ENCODE measurements around the gene ERFE. TPM values are rescaled to one million over a fixed set of nuclear protein-coding genes. Genes with fewer than 3 reads are reported as not detected.

ERFE gene
- total and polyA plus RNA-seq, 9 of the 15 experiments (the other 6 are each of a cell fraction or from before 2014, with no cell fraction given): 0.55 to 8.2 (median 3.7) TPM

- peaks cover 5 to 49% of the 10 kb centered on the region in 2 experiments; a peak in 4 of 5 replicates for H3K27me3 ChIP-seq (ENCODE audit: control insufficient read depth in 2 of 2, insufficient read depth in 2 of 2, low read length in 2 of 2)
- no peak overlapping the region for H3K27ac ChIP-seq (ENCODE audit: extremely low read depth, low read depth, low read length)
- no peak for DNase-seq (ENCODE audit: extremely low read depth in 1 of 4, low spot score in 3 of 4)
- H3K79me2 ChIP-seq (ENCODE audit: control insufficient read depth, insufficient read depth, low read length): no peaks in the 10 kb centered on the region
- no peak overlapping the region for H3K4me3 ChIP-seq
- H3K4me2 ChIP-seq (ENCODE audit: insufficient read depth, low read length): no peak overlapping the region
- no peak overlapping the region for H3K9ac ChIP-seq (ENCODE audit: insufficient read depth in 1 of 2, low read depth in 2 of 2, low read length in 2 of 2)
- intact Hi-C loops (cut with micrococcal nuclease) (loop anchor here (10.0 kb wide), 1 partner anchor 279 kb away; the partner anchor contains the start of gene RAMP1), in situ Hi-C loops (cut with MboI) (no loop called here)
- H3K36me3 ChIP-seq (ENCODE audit: control insufficient read depth, insufficient read depth, low read length): no peaks in the 10 kb centered on the region
- no TSS peak for BruUV-seq (replicated peaks)
- peaks cover 3 to 48% of the 10 kb centered on the region in 2 experiments; a peak in 3 of 5 replicates for H3K4me1 ChIP-seq (replicated peaks in 1 of 2; ENCODE audit: control insufficient read depth in 2 of 2, insufficient read depth in 2 of 2, low read length in 2 of 2)
- TF ChIP-seq TBL1XR1 (IDR thresholded peaks at IDR 0.05; ENCODE audit: low read length in 2 of 2) (no peak), ZNF277 (CRISPR knock-in tag; IDR thresholded peaks at IDR 0.05; ENCODE audit: borderline replicate concordance) (no peak), CTCF (IDR thresholded peaks at IDR 0.05 in 2 of 3, conservative IDR thresholded peaks at IDR 0.05 in 1 of 3; ENCODE audit: insufficient read depth in 2 of 3, low read depth in 1 of 3, low read length in 3 of 3) (0 out of 6 replicates have a peak, but pooled peaks of 1 of the 3 experiments have one; percentile 11), TCF7L2 (IDR thresholded peaks at IDR 0.05; ENCODE audit: low read depth, low read length) (no peak), ZNF561 (CRISPR knock-in tag; conservative IDR thresholded peaks at IDR 0.05) (no peak)
- ChIA-PET POLR2A (interaction anchor here (0.7 kb wide), 1 partner anchor 13 kb away, joined by 3 read pairs; no protein-coding TSS in a partner anchor), CTCF (ENCODE audit: low intra/inter-chr PET ratio) (no interaction called here)
- H2AFZ ChIP-seq (ENCODE audit: low read depth, low read length): no peak overlapping the region
- FAIRE-seq: no peak
- H3K9me3 ChIP-seq (replicated peaks; ENCODE audit: control insufficient read depth, insufficient read depth, low read depth, low read length): no peaks in the 10 kb centered on the region
- ATAC-seq: no peak; the same call in 2 of the 3 replicates
- H4K20me1 ChIP-seq (replicated peaks; ENCODE audit: control insufficient read depth, insufficient read depth, low read length): no peaks in the 10 kb centered on the region
- no peaks in the 10 kb centered on the region for H3K9me1 ChIP-seq (ENCODE audit: control insufficient read depth, insufficient read depth, low read length)
- 16% methylated on average over 12 of the region's 14 CpGs for WGBS (ENCODE audit: insufficient coverage, low coverage, missing lambda C conversion rate)
These were observed 25.0 kb upstream of the ERFE start for GRCh38 chr2:238133499-238134392.

Data from K562 (cell line).